Esophagus squamous epithelium (tissue), 4 donors: Measurements from ENCODE around the gene TMEM135.

Source experiments
- CTCF ChIP-seq, 6 experiments: fragments of 450-650 bp in 4 of 6; fragments of 200-600 bp in 2 of 6; sonication (generic) in 2 of 6; IDR thresholded peaks; one replicate each; pipeline ENCODE4 v1.5.1; 2016 to 2019; ENCODE audit warnings: antibody characterized with exemption in 6 of 6, mild to moderate bottlenecking in 4 of 6, moderate library complexity in 4 of 6
- POLR2A ChIP-seq, 4 donors: fragments of 450-650 bp; IDR thresholded peaks; one replicate each; pipeline ENCODE4 v1.6.1; 2017; ENCODE audit warnings: antibody characterized with exemption in 4 of 4, mild to moderate bottlenecking in 4 of 4, moderate library complexity in 3 of 4

- TF ChIP-seq POLR2A (IDR thresholded peaks at IDR 0.05) (no peak), CTCF (IDR thresholded peaks at IDR 0.05) (no peak)
These were observed 181.5 kb downstream of the TMEM135 start for GRCh38 chr11:87219266-87219665.
